NB4 (cell line): Measurements from ENCODE around the gene NRG4.

Experiments
- DNase-seq: peaks from one replicate; pipeline ENCODE4 v3.0.0; 2010; ENCODE audit warnings: low read depth
- H3K4me3 ChIP-seq: one replicate; pipeline ENCODE4 v1.5.1; 2011; ENCODE audit warnings: mild to moderate bottlenecking, low read depth, low read length, moderate library complexity
- MYC ChIP-seq: IDR thresholded peaks from 2 replicates; pipeline ENCODE4 v1.6.1; 2011; ENCODE audit warnings: low read depth, low read length
- POLR2A ChIP-seq: IDR thresholded peaks from 2 replicates; pipeline ENCODE4 v1.6.1; 2011; ENCODE audit warnings: mild to moderate bottlenecking; ENCODE audit not compliant: insufficient read length; ENCODE audit errors: extremely low read depth
- TF ChIP-seq, protein P1 (sequence below): IDR thresholded peaks from one replicate; pipeline ENCODE4 v1.5.1; 2012; ENCODE audit warnings: low read depth, low read length
- TF ChIP-seq, protein P2 (sequence below): IDR thresholded peaks from 2 replicates; pipeline ENCODE4 v1.6.1; 2011; ENCODE audit warnings: low read depth, low read length

The NRG4 gene, protein sequence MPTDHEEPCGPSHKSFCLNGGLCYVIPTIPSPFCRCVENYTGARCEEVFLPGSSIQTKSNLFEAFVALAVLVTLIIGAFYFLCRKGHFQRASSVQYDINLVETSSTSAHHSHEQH

DNA sequence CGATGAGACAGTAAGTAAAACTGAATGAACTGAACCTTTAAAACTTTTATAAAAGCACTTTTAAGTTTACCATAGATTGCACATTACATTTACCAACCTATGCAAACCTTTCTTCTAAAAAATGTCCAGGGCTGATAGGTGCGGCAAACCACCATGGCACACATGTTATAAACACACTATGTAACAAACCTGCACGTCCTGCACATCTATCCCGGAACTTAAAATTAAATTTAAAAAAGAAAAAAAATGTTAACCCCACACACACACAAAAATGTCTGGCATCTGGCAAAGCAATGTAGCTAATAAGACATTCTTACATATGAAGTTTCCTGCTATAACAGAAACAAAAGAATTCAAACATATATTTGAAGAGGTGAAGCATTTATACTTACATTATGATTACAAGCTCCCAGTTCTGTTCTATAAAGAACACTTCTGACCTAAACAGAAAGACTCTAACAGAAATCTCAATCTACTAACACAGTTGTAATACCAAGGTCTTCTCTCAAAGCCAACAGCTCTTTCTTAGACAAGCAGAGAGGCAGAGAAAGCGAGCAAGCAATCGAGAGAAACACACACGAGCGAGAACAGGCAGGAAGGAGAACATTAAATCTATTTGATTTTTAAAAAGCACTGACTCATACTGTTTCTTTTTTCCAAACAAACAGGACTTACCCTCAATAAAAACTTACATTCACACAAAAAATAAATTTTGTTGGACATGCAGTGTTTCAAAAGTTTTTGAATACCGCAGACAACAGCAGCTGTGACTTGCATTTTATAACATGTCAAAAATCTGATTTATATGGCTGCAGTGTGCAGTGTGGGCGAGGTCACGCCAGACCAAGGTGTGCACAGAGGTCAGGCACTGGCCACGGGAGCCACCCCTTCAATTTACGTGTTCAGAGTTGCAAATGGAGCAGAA lies at the start of gene NRG4:
Gene NRG4, minus strand, starts transcription at position 798 of the 925 bp plus-strand sequence. CDS start 1,194 bp downstream, outside the sequence.
- DNase-seq, result peak; percentile 59
- TF ChIP-seq, protein P1, sequence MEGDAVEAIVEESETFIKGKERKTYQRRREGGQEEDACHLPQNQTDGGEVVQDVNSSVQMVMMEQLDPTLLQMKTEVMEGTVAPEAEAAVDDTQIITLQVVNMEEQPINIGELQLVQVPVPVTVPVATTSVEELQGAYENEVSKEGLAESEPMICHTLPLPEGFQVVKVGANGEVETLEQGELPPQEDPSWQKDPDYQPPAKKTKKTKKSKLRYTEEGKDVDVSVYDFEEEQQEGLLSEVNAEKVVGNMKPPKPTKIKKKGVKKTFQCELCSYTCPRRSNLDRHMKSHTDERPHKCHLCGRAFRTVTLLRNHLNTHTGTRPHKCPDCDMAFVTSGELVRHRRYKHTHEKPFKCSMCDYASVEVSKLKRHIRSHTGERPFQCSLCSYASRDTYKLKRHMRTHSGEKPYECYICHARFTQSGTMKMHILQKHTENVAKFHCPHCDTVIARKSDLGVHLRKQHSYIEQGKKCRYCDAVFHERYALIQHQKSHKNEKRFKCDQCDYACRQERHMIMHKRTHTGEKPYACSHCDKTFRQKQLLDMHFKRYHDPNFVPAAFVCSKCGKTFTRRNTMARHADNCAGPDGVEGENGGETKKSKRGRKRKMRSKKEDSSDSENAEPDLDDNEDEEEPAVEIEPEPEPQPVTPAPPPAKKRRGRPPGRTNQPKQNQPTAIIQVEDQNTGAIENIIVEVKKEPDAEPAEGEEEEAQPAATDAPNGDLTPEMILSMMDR, result no peak
- no peak for TF ChIP-seq MYC
- TF ChIP-seq POLR2A, result no peak
- TF ChIP-seq, protein P2, sequence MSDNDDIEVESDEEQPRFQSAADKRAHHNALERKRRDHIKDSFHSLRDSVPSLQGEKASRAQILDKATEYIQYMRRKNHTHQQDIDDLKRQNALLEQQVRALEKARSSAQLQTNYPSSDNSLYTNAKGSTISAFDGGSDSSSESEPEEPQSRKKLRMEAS, result no peak
- H3K4me3 ChIP-seq, result peak within 1 kb of the TSS; percentile 67

DNA sequence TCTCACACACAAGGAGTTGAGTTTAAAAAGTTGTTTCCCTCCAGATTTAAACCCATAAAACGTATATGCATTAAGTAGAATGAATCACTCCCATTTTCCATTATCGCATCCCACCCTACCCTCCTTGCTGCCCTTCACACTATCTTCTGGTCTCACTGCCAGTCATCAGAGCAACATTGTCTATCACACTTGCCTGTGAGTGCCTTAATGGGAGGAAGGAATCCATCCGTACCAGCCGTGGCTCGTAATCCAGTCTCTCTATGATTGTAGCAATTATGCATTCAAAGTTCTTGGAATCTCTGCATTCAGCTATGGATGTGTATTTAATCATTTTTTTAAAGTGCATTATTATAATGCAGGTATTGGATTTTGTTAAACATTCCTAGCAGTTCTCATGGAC lies 49.5 kb upstream of the NRG4 start:
- H3K4me3 ChIP-seq, result no peak overlapping the region
- no peak for DNase-seq
- TF ChIP-seq MYC (no peak), POLR2A (no peak)
- TF ChIP-seq, protein P1, result no peak
- TF ChIP-seq, protein P2, result no peak

DNA sequence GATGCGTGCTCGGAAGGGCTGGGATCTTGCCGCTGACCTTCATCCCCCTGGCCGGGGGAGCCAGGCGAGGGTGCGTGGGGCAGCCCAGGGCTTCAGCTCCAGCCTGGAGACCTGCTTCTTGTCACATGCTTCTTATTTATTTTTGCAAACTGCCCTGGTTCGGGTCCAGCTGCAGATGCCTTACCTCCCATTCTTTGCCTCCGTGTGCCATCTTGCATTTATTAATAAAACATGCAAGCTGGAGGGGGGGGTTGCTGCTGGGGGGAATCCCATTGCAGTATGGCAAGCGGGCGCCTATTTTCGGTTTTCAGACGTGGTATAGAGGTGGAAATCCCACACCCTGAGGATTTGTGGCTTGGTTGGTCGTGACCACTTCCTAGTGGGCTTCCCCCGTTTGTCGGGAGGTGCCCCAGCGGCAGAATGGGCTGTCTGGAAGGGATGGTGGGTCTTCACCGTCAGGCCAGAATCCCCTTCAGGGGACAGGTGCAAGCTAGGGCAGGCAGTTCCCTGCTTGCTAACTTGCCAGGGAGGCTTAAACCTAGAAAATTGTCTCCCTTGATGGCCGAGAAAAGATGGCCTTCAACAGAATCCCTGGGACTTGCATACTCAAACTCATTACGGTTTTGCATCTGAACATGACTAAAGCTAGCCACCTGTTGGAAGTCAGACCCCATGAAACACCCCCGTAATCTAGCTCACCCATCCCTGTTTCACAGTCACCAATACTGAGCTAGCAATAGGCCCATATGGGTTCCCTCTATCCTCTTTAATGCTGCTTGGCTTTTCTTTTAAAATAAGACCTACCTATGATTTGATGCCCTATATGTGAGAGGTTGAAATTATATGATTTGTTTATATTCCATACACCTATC lies 48.1 kb upstream of the NRG4 start:
- TF ChIP-seq, protein P1, result no peak
- no peak for TF ChIP-seq POLR2A
- TF ChIP-seq MYC, result no peak
- TF ChIP-seq, protein P2, result no peak
- H3K4me3 ChIP-seq, result peak overlapping the region; percentile 55
- DNase-seq, result peak; percentile 51

DNA sequence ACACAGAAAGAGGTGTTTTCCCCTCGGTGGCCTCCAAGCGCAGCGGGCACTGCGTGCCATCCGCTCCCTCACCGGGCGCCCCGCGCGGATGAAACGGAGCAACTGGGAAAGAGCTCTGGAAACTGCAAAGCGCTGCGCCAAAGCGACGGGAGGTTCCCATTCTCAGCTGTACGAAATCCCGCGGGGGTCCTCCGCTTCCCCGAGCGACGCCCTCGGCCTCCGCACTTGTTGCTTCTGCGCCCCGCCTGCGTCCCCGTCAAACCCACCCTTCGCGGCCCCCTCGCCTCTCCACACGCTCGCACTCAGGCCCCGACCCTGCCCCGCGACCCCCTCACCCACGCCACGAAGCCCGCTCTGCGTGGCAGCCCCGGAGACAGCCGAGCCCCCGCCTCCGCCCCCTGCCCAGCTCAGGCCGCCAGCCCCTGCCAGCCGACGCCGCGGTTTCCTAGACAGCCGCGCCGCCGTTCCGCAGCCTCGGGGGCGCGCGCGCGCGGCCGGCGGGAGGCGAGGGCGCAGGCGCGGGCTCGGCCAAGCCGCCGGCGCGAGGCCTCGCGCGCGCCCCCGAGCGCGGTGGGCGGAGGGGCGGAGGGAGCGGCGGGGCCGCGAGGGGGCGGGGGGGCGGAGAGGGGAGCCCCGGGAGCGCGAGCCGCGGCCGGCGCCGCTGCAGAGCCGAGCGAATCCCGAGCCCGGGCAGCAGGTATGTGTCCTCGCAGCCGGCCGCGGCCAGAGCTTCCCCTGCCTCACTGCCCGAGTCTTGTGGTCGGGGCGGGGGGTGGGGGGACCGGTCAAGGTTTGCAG lies 47.3 kb upstream of the NRG4 start, which contains the start of gene TMEM266:
Gene TMEM266, plus strand, starts transcription at position 666 of the 798 bp plus-strand sequence. CDS start 74,279 bp downstream, outside the sequence.
- DNase-seq, result peak; percentile 69
- no peak for TF ChIP-seq POLR2A
- TF ChIP-seq, protein P1, result peak; percentile 14
- TF ChIP-seq, protein P2, result no peak
- TF ChIP-seq MYC, result no peak
- H3K4me3 ChIP-seq, result peak within 1 kb of the TSS; percentile 66

DNA sequence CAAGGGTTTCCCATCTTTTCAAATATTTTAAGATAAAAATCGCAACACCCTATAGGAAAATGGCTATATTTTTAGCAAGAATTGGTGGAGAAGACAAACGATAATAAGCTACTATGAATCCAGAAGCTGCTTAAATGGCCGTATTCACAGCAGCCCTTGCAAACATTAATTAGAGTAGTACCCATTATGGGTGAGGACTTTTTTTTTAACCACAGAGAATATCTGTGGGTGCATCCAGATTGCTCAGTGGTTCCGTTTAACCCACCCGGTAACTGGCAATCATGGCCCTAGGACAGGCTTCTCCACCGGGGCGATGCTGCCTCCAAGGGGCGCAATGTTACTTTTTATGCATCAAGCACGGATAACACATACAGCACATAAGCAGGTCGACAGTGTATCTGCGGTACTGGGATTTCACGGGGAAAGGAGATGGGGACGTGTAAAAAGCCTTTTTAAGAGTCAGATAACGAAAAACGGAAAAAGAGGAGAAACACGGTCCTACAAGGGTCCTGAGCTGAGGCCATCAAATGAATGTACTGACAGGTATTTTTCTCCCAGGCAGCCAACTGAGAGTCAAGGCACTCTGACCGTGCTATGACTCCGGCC lies 46.6 kb upstream of the NRG4 start:
- TF ChIP-seq, protein P1, result peak; percentile 33
- TF ChIP-seq, protein P2, result peak; percentile 43; the same call in 1 of the 2 replicates
- TF ChIP-seq MYC (no peak), POLR2A (no peak)
- DNase-seq, result peak; percentile 75
- H3K4me3 ChIP-seq, result peak overlapping the region; percentile 66
